Measurements from ENCODE around the gene SAE1. TPM values are rescaled to one million over a fixed set of nuclear protein-coding genes. Genes with fewer than 3 reads are reported as not detected.

SAE1 gene
- total RNA-seq, 1 donor from 2014 or later = 137 TPM

- peak overlapping the region; percentile 100 for H3K27ac Mint-ChIP-seq
- H3K4me3 Mint-ChIP-seq = no peak overlapping the region
- H3K36me3 Mint-ChIP-seq = peaks cover 1% of the 10 kb centered on the region
- no peaks in the 10 kb centered on the region for H3K9me3 Mint-ChIP-seq
- no peak for DNase-seq (ENCODE audit: low spot score in 2 of 2, unreplicated experiment in 2 of 2)
- TF ChIP-seq CTCF (IDR thresholded peaks at IDR 0.05; ENCODE audit: unreplicated experiment) = no peak
- peaks cover 55% of the 10 kb centered on the region for H3K4me1 Mint-ChIP-seq
- no peaks in the 10 kb centered on the region for H3K27me3 Mint-ChIP-seq (ENCODE audit: low read depth)
Measured at GRCh38 chr19:47107202-47107952, 23.3 kb upstream of the SAE1 start.

- Mint-ChIP-seq H3K36me3 (peaks cover 1% of the 10 kb centered on the region), H3K27ac (peak overlapping the region; percentile 100), H3K4me3 (peak overlapping the region; percentile 18), H3K9me3 (no peaks in the 10 kb centered on the region), H3K27me3 (ENCODE audit: low read depth) (no peaks in the 10 kb centered on the region), H3K4me1 (peaks cover 48% of the 10 kb centered on the region)
- no peak for TF ChIP-seq CTCF (IDR thresholded peaks at IDR 0.05; ENCODE audit: unreplicated experiment)
- DNase-seq (ENCODE audit: low spot score in 2 of 2, unreplicated experiment in 2 of 2) = no peak
Measured at GRCh38 chr19:47107953-47108746, 22.5 kb upstream of the SAE1 start.

GRCh38 chr19:47109177-47109540, 21.5 kb upstream of the SAE1 start:
- no peak for DNase-seq (ENCODE audit: low spot score in 2 of 2, unreplicated experiment in 2 of 2)
- no peaks in the 10 kb centered on the region for H3K27me3 Mint-ChIP-seq (ENCODE audit: low read depth)
- peak overlapping the region; percentile 89 for H3K4me3 Mint-ChIP-seq
- H3K27ac Mint-ChIP-seq = peak overlapping the region; percentile 100
- no peaks in the 10 kb centered on the region for H3K9me3 Mint-ChIP-seq
- no peak for TF ChIP-seq CTCF (IDR thresholded peaks at IDR 0.05; ENCODE audit: unreplicated experiment)
- H3K4me1 Mint-ChIP-seq = peaks cover 56% of the 10 kb centered on the region
- H3K36me3 Mint-ChIP-seq = peaks cover 1% of the 10 kb centered on the region

GRCh38 chr19:47109541-47110375, 20.9 kb upstream of the SAE1 start:
- DNase-seq (ENCODE audit: low spot score in 2 of 2, unreplicated experiment in 2 of 2) = no peak
- Mint-ChIP-seq H3K36me3 (peaks cover 1% of the 10 kb centered on the region), H3K27ac (peak overlapping the region; percentile 100), H3K9me3 (no peaks in the 10 kb centered on the region), H3K27me3 (ENCODE audit: low read depth) (no peaks in the 10 kb centered on the region), H3K4me1 (peaks cover 60% of the 10 kb centered on the region), H3K4me3 (peak overlapping the region; percentile 89)
- TF ChIP-seq CTCF (IDR thresholded peaks at IDR 0.05; ENCODE audit: unreplicated experiment) = no peak

- Mint-ChIP-seq H3K27ac (peak overlapping the region; percentile 100), H3K9me3 (no peaks in the 10 kb centered on the region), H3K4me3 (peak overlapping the region; percentile 89), H3K36me3 (peaks cover 1% of the 10 kb centered on the region), H3K4me1 (peaks cover 59% of the 10 kb centered on the region), H3K27me3 (ENCODE audit: low read depth) (no peaks in the 10 kb centered on the region)
- no peak for DNase-seq (ENCODE audit: low spot score in 2 of 2, unreplicated experiment in 2 of 2)
- TF ChIP-seq CTCF (IDR thresholded peaks at IDR 0.05; ENCODE audit: unreplicated experiment) = no peak
Measured at GRCh38 chr19:47110521-47111005, 20.1 kb upstream of the SAE1 start.

All from mesothelial cell of epicardium (in vitro differentiated cells).